Measurements from ENCODE around the gene PHPT1.

Gene PHPT1

GRCh38 chr9:136889858-136890257, 40.6 kb downstream of the PHPT1 start:
- DNase-seq, result no peak

DNA sequence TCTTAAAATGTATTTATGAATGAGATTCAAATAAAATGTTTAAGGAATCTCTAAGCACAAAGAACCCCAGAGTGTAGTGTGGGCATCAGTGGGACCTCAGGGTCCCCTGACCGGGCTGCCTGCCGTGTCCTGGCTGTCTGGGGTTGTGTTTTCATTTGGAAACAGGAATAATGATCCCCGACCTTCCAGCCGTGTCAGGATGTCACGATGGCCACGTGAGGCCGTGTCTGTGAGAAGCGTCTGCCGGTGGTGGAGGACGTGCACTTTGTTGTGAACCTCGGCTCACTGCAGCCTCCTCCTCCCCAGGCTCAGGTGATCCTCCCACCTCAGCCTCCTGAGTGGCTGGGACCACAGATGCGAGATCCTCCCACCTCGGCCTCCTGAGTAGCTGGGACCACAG, 41.5 kb downstream of the PHPT1 start:
- DNase-seq, result no peak

- no peak for DNase-seq
Measured at GRCh38 chr9:136896027-136896426, 46.8 kb downstream of the PHPT1 start.

DNA sequence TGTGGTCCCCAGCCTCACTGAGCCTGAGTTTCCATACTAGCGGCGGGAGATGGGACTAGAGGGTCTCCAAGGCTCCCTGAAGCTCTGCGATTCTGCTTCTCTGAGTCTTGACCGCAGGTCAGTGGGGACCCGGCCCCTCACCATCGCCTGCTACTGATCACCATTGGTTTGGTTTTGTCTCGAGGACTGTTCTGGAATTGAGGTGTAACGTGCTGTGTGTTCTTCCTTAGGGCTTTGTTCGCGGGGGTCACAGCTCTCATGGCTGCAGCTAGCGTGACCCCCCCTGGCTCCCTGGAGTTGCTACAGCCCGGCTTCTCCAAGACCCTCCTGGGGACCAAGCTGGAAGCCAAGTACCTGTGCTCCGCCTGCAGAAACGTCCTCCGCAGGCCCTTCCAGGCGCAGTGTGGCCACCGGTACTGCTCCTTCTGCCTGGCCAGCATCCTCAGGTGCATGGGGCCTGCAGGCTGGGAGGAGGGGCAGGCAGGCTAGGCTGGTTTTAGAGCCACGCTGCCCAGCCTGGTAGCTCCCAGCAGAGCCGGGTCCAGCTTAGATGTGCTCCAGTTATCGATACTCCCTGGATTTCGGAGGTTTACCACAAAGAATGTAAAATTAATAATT, 49.4 kb downstream of the PHPT1 start:
- DNase-seq, result no peak

GRCh38 chr9:136899196-136899595, 50.0 kb downstream of the PHPT1 start:
- no peak for DNase-seq

DNA sequence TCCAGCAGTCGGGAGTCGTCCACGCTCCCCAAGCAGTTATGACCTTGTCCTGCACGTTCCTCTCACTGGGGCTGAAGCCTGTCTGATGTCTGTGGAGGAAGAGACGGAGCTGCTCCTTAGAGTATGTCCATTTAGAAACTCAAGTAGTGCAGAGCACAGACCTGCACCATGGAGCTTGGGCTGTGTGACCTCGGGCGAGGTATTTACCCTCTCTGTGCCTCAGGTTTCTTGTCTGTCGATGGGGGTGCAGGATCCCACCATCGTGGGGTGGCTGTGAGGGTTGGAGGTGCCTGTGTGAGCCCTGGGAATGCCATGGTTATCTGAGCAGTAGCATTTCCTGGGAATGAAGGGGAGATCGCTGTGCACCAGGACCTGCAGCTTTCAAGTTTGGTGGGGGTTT, 51.3 kb downstream of the PHPT1 start:
- no peak for DNase-seq
